ENCODE measurements around the gene CPED1.
A peak's percentile ranks its signal among the peaks of the same experiment; 100 is the strongest.

The CPED1 gene

GRCh38 chr7:120991161-120991560 lies 2.6 kb downstream of the CPED1 start:
- Histone ChIP-seq H3K4me3 (no peak overlapping the region), H3K36me3 (ENCODE audit: insufficient read depth, low read length) (no peaks in the 10 kb centered on the region), H3K9me3 (ENCODE audit: low read depth, low read length) (no peaks in the 10 kb centered on the region), H3K9ac (ENCODE audit: insufficient read length) (no peak overlapping the region), H3K27ac (no peak overlapping the region)
- no peak for DNase-seq (ENCODE audit: low read depth, low spot score)
- TF ChIP-seq FOXP2 (optimal IDR thresholded peaks at IDR 0.05; ENCODE audit: control extremely low read depth, extremely low read length, insufficient read depth) (no peak), EZH2 (IDR thresholded peaks at IDR 0.05) (no peak), POLR2AphosphoS5 (IDR thresholded peaks at IDR 0.05; ENCODE audit: borderline replicate concordance, low read depth, low read length) (no peak)

GRCh38 chr7:120991581-120991980 lies 3.1 kb downstream of the CPED1 start:
- Histone ChIP-seq H3K36me3 (ENCODE audit: insufficient read depth, low read length) (no peaks in the 10 kb centered on the region), H3K27ac (no peak overlapping the region), H3K9me3 (ENCODE audit: low read depth, low read length) (no peaks in the 10 kb centered on the region), H3K9ac (ENCODE audit: insufficient read length) (no peak overlapping the region), H3K4me3 (no peak overlapping the region)
- TF ChIP-seq FOXP2 (optimal IDR thresholded peaks at IDR 0.05; ENCODE audit: control extremely low read depth, extremely low read length, insufficient read depth) (no peak), POLR2AphosphoS5 (IDR thresholded peaks at IDR 0.05; ENCODE audit: borderline replicate concordance, low read depth, low read length) (no peak), EZH2 (IDR thresholded peaks at IDR 0.05) (no peak)
- no peak for DNase-seq (ENCODE audit: low read depth, low spot score)

- Histone ChIP-seq H3K9me3 (ENCODE audit: low read depth, low read length) (no peaks in the 10 kb centered on the region), H3K36me3 (ENCODE audit: insufficient read depth, low read length) (no peaks in the 10 kb centered on the region), H3K9ac (ENCODE audit: insufficient read length) (no peak overlapping the region), H3K4me3 (peak overlapping the region; percentile 34), H3K27ac (peak overlapping the region; percentile 10; the same call in 1 of the 2 replicates)
- TF ChIP-seq FOXP2 (optimal IDR thresholded peaks at IDR 0.05; ENCODE audit: control extremely low read depth, extremely low read length, insufficient read depth), result no peak
- no peak for TF ChIP-seq POLR2AphosphoS5 (IDR thresholded peaks at IDR 0.05; ENCODE audit: borderline replicate concordance, low read depth, low read length)
- no peak for TF ChIP-seq EZH2 (IDR thresholded peaks at IDR 0.05)
- DNase-seq (ENCODE audit: low read depth, low spot score), result no peak
Measured at GRCh38 chr7:120992272-120992964, 3.9 kb downstream of the CPED1 start.

DNA sequence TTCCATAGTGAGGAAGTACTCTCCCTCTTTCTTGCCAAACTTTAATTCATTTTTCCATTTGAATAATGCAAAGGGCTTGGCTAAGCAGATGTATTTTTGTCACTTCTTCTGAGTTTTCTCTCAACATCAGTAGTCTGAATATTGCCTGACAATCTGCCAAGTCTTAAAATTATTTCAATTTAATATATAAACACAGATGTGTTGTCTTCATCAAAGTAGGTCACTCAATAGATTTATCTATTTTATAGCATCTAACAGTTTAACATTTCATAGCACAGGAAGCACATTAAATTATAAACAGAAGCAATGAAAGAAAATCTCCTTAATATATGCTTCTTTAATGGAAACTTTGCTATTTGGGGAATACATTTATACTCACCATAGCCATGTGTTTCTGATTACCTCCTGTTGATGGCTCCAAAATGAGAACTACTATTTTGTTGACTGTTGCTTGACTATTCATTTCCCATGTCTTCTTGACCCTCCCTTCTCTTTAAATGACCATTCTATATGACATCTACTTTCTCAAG lies 4.5 kb downstream of the CPED1 start:
- TF ChIP-seq POLR2AphosphoS5 (IDR thresholded peaks at IDR 0.05; ENCODE audit: borderline replicate concordance, low read depth, low read length) (peak; percentile 83; the same call in 1 of the 2 replicates), FOXP2 (optimal IDR thresholded peaks at IDR 0.05; ENCODE audit: control extremely low read depth, extremely low read length, insufficient read depth) (peak; percentile 87), EZH2 (IDR thresholded peaks at IDR 0.05) (no peak)
- H3K27ac ChIP-seq, result peak overlapping the region; percentile 10; the same call in 1 of the 2 replicates
- no peaks in the 10 kb centered on the region for H3K9me3 ChIP-seq (ENCODE audit: low read depth, low read length)
- no peaks in the 10 kb centered on the region for H3K36me3 ChIP-seq (ENCODE audit: insufficient read depth, low read length)
- DNase-seq (ENCODE audit: low read depth, low spot score), result peak; percentile 97
- no peak overlapping the region for H3K9ac ChIP-seq (ENCODE audit: insufficient read length)
- H3K4me3 ChIP-seq, result peak overlapping the region; percentile 34

DNA sequence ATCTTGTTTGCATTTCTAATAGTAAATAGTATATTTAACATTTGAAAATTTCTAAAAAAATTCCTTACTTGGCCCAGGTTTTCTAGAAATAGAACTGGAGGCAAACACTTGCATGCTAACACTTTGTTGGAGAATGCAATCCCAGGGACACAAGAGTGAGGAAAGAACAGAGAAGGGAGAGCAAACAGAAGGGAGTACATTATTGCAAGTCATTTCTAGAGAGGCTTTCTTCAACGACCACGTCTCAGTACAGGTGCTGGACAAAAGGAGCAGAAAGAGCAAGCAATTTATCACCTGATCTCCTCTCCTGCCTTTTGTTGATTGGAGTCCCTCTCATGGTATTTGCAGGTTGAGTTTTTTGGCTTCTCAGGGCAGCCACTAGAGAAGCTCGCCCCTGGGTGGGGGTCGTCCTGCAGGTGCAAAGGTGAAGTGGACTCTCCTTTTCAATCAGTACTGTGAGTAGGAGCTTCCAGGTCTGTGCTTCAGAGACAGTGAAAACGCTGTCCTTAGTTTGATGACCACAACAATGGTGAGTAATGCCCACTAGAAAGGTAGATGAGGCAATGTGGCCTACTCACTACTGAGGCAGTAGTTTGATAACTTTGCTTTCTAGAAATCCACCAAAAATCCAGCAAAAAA lies 5.2 kb downstream of the CPED1 start:
- no peak overlapping the region for H3K27ac ChIP-seq
- no peak overlapping the region for H3K9ac ChIP-seq (ENCODE audit: insufficient read length)
- TF ChIP-seq FOXP2 (optimal IDR thresholded peaks at IDR 0.05; ENCODE audit: control extremely low read depth, extremely low read length, insufficient read depth) (no peak), POLR2AphosphoS5 (IDR thresholded peaks at IDR 0.05; ENCODE audit: borderline replicate concordance, low read depth, low read length) (no peak), EZH2 (IDR thresholded peaks at IDR 0.05) (no peak)
- DNase-seq (ENCODE audit: low read depth, low spot score), result no peak
- no peaks in the 10 kb centered on the region for H3K9me3 ChIP-seq (ENCODE audit: low read depth, low read length)
- peak overlapping the region; percentile 2; the same call in 1 of the 2 replicates for H3K4me3 ChIP-seq
- no peaks in the 10 kb centered on the region for H3K36me3 ChIP-seq (ENCODE audit: insufficient read depth, low read length)

DNA sequence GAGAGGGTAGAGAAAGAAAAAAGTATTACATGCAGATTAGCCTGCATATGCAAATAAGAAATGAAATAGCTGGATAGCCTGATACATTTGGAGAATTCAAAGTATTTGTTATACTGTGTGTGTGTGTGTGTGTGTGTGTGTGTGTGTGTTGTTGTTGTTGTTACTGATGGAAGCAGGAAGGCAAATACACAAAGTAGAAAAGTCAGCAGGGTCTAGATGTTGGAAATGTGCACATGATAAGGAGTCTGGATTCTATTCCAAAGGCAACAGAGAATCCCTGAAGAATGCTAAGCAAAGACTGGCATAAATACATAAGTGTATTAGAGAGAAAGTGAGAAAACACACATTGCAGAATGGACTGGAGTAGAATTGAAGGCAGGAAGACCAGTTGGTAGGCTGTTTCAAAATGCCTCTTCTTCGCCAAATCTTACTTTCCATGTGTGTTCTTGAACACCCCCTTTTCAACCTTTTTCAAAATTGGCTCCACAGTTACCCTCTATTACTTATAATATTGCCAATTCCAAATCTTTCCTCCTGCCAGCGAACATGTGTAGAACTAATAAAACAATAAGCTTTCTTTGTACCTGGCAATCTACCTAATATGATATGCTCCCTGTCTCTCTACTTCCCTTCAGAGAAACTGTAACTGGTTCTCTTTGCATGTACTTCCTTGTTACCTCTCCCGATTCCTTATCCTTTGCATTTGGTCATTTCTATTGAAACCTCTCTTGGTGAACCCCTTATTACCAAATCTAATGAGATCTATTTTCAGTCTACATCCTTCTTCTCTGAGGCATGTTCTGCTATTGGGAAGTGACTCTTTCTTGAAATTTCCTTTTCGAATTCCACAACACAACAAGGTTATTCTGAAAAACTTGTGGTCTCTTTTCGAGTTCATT lies 6.2 kb downstream of the CPED1 start:
- H3K4me3 ChIP-seq, result no peak overlapping the region
- H3K27ac ChIP-seq, result no peak overlapping the region
- no peak for DNase-seq (ENCODE audit: low read depth, low spot score)
- TF ChIP-seq EZH2 (IDR thresholded peaks at IDR 0.05) (no peak), POLR2AphosphoS5 (IDR thresholded peaks at IDR 0.05; ENCODE audit: borderline replicate concordance, low read depth, low read length) (no peak), FOXP2 (optimal IDR thresholded peaks at IDR 0.05; ENCODE audit: control extremely low read depth, extremely low read length, insufficient read depth) (no peak)
- H3K9ac ChIP-seq (ENCODE audit: insufficient read length), result no peak overlapping the region
- no peaks in the 10 kb centered on the region for H3K9me3 ChIP-seq (ENCODE audit: low read depth, low read length)
- no peaks in the 10 kb centered on the region for H3K36me3 ChIP-seq (ENCODE audit: insufficient read depth, low read length)

DNA sequence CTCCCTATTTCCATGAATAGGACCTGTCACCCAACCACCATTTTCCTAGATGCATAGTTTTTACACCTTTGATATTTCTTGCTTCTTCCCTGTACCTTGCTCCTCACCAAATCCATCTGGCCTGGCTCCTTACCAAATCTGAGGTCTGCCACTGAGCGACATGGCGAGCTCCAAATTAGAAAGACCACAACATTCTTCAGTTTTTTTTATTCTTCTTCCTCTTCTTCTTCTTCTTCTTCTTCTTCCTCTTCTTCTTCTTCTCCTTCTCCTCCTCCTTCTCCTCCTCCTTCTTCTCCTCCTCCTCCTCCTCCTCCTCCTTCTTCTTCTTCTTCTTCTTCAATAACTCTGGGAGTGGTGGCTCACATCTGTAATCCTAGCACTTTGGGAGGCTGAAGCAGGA lies 7.1 kb downstream of the CPED1 start:
- TF ChIP-seq POLR2AphosphoS5 (IDR thresholded peaks at IDR 0.05; ENCODE audit: borderline replicate concordance, low read depth, low read length) (no peak), FOXP2 (optimal IDR thresholded peaks at IDR 0.05; ENCODE audit: control extremely low read depth, extremely low read length, insufficient read depth) (no peak)
- Histone ChIP-seq H3K4me3 (no peak overlapping the region), H3K9ac (ENCODE audit: insufficient read length) (no peak overlapping the region), H3K9me3 (ENCODE audit: low read depth, low read length) (no peaks in the 10 kb centered on the region), H3K36me3 (ENCODE audit: insufficient read depth, low read length) (no peaks in the 10 kb centered on the region), H3K27ac (no peak overlapping the region)
- DNase-seq (ENCODE audit: low read depth, low spot score), result no peak
